C4-2B (cell line): ENCODE results near the gene FPR3.

ENCODE experiments used
- ZFX ChIP-seq: fragments of 450-650 bp; IDR thresholded peaks from 2 replicates; pipeline ENCODE4 v1.6.1; 2017
- TF ChIP-seq, protein P1 (sequence below): fragments of 450-650 bp; conservative IDR thresholded peaks from 2 replicates; pipeline ENCODE4 v1.5.1; 2017; ENCODE audit warnings: mild to moderate bottlenecking

GRCh38 chr19:51811344-51811743 lies 16.4 kb downstream of the FPR3 start:
- TF ChIP-seq, protein P1, sequence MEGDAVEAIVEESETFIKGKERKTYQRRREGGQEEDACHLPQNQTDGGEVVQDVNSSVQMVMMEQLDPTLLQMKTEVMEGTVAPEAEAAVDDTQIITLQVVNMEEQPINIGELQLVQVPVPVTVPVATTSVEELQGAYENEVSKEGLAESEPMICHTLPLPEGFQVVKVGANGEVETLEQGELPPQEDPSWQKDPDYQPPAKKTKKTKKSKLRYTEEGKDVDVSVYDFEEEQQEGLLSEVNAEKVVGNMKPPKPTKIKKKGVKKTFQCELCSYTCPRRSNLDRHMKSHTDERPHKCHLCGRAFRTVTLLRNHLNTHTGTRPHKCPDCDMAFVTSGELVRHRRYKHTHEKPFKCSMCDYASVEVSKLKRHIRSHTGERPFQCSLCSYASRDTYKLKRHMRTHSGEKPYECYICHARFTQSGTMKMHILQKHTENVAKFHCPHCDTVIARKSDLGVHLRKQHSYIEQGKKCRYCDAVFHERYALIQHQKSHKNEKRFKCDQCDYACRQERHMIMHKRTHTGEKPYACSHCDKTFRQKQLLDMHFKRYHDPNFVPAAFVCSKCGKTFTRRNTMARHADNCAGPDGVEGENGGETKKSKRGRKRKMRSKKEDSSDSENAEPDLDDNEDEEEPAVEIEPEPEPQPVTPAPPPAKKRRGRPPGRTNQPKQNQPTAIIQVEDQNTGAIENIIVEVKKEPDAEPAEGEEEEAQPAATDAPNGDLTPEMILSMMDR, result no peak
- no peak for TF ChIP-seq ZFX
